HEK293 (cell line): Measurements from ENCODE around the gene LYZL6.

Source experiments
- CTCF ChIA-PET: fragments of 350-600 bp; formaldehyde crosslinking; extraction: SDS; loops from one replicate; lab custom pipeline; 2021; ENCODE audit warnings: antibody characterized with exemption; lab: Yijun Ruan, JAX
- POLR2A ChIA-PET: fragments of 300-600 bp; formaldehyde crosslinking; extraction: SDS; loops from one replicate; lab custom pipeline; 2020; ENCODE audit warnings: antibody characterized with exemption, inconsistent platforms; lab: Yijun Ruan, JAX
- H3K27ac ChIP-seq: fragments of 200-500 bp; sonication (Bioruptor generic); 2 replicates; pipeline ENCODE4 v1.5.1; 2014; ENCODE audit warnings: low read depth, low read length, control low read depth, inconsistent platforms; ENCODE audit errors: extremely low read depth
- H3K36me3 ChIP-seq, 2 experiments: fragments of 200-500 bp in 1 of 2; sonication (Bioruptor generic) in 1 of 2; 1 replicate in 1 of 2; 2 replicates in 1 of 2; pipeline ENCODE4 v1.5.1; 2014 to 2017; ENCODE audit warnings: inconsistent platforms in 2 of 2, low read length in 2 of 2; ENCODE audit not compliant: control insufficient read depth in 2 of 2, insufficient read depth in 1 of 2
- H3K4me1 ChIP-seq: fragments of 200-500 bp; sonication (Bioruptor generic); 2 replicates; pipeline ENCODE4 v1.5.1; 2014; ENCODE audit warnings: mild to moderate bottlenecking, low read length, inconsistent platforms; ENCODE audit not compliant: control insufficient read depth, insufficient read depth
- H3K4me3 ChIP-seq: 2 replicates; pipeline ENCODE4 v1.5.1; 2011; ENCODE audit warnings: low read depth, mild to moderate bottlenecking, control low read depth, low read length, moderate library complexity
- H3K9me3 ChIP-seq: fragments of 200-500 bp; sonication (Bioruptor generic); 2 replicates; pipeline ENCODE4 v1.5.1; 2014; ENCODE audit warnings: low read depth, low read length, inconsistent platforms; ENCODE audit not compliant: control insufficient read depth, insufficient read depth
- GLI4 ChIP-seq: fragments of 450-650 bp; formaldehyde crosslinking; IDR thresholded peaks from 2 replicates; pipeline ENCODE4 v1.5.1; 2016; ENCODE audit warnings: missing biosample characterization, missing genetic modification characterization
- ZBTB1 ChIP-seq: fragments of 450-650 bp; formaldehyde crosslinking; IDR thresholded peaks from 2 replicates; pipeline ENCODE4 v1.5.1; 2016; ENCODE audit warnings: missing biosample characterization, missing genetic modification characterization
- ZBTB17 ChIP-seq: fragments of 450-650 bp; formaldehyde crosslinking; IDR thresholded peaks from 2 replicates; pipeline ENCODE4 v1.5.1; 2016; ENCODE audit warnings: missing biosample characterization, missing genetic modification characterization
- ZNF10 ChIP-seq: fragments of 450-650 bp; formaldehyde crosslinking; IDR thresholded peaks from 2 replicates; pipeline ENCODE4 v1.5.1; 2017; ENCODE audit warnings: missing biosample characterization, missing genetic modification characterization
- ZNF132 ChIP-seq: fragments of 450-650 bp; formaldehyde crosslinking; IDR thresholded peaks from 2 replicates; pipeline ENCODE4 v1.5.1; 2017; ENCODE audit warnings: missing biosample characterization, missing genetic modification characterization, borderline replicate concordance
- ZNF214 ChIP-seq: fragments of 450-650 bp; formaldehyde crosslinking; IDR thresholded peaks from 2 replicates; pipeline ENCODE4 v1.5.1; 2017; ENCODE audit warnings: missing biosample characterization, mild to moderate bottlenecking, missing genetic modification characterization, borderline replicate concordance
- ZNF24 ChIP-seq: fragments of 450-650 bp; formaldehyde crosslinking; IDR thresholded peaks from 2 replicates; pipeline ENCODE4 v1.5.1; 2016; ENCODE audit warnings: missing biosample characterization, missing genetic modification characterization
- ZNF324 ChIP-seq: fragments of 450-650 bp; formaldehyde crosslinking; IDR thresholded peaks from 2 replicates; pipeline ENCODE4 v1.5.1; 2016; ENCODE audit warnings: missing biosample characterization, missing genetic modification characterization
- ZNF335 ChIP-seq: fragments of 450-650 bp; formaldehyde crosslinking; conservative IDR thresholded peaks from 2 replicates; pipeline ENCODE4 v1.5.1; 2016; ENCODE audit warnings: missing biosample characterization, missing genetic modification characterization
- ZNF341 ChIP-seq: fragments of 450-650 bp; formaldehyde crosslinking; IDR thresholded peaks from 2 replicates; pipeline ENCODE4; 2016; ENCODE audit warnings: low read depth, missing biosample characterization, missing genetic modification characterization
- ZNF423 ChIP-seq: fragments of 450-650 bp; formaldehyde crosslinking; IDR thresholded peaks from 2 replicates; pipeline ENCODE4 v1.5.1; 2016; ENCODE audit warnings: missing biosample characterization, missing genetic modification characterization
- ZNF514 ChIP-seq: fragments of 450-650 bp; formaldehyde crosslinking; IDR thresholded peaks from 2 replicates; pipeline ENCODE4 v1.5.1; 2016; ENCODE audit warnings: missing biosample characterization, missing genetic modification characterization
- ZNF521 ChIP-seq: fragments of 450-650 bp; formaldehyde crosslinking; IDR thresholded peaks from 2 replicates; pipeline ENCODE4 v1.5.1; 2017; ENCODE audit warnings: missing biosample characterization, mild to moderate bottlenecking, missing genetic modification characterization
- ZXDB ChIP-seq: fragments of 450-650 bp; formaldehyde crosslinking; IDR thresholded peaks from 2 replicates; pipeline ENCODE4 v1.5.1; 2016; ENCODE audit warnings: missing biosample characterization, missing genetic modification characterization
- TF ChIP-seq, protein P1 (sequence below): fragments of 450-650 bp; formaldehyde crosslinking; IDR thresholded peaks from 2 replicates; pipeline ENCODE4 v1.5.1; 2016; ENCODE audit warnings: missing biosample characterization, missing genetic modification characterization
- TF ChIP-seq, protein P2 (sequence below): IDR thresholded peaks from 2 replicates; pipeline ENCODE4 v1.6.1; 2011; ENCODE audit warnings: mild to moderate bottlenecking, low read depth, low read length, borderline replicate concordance

The LYZL6 gene

DNA sequence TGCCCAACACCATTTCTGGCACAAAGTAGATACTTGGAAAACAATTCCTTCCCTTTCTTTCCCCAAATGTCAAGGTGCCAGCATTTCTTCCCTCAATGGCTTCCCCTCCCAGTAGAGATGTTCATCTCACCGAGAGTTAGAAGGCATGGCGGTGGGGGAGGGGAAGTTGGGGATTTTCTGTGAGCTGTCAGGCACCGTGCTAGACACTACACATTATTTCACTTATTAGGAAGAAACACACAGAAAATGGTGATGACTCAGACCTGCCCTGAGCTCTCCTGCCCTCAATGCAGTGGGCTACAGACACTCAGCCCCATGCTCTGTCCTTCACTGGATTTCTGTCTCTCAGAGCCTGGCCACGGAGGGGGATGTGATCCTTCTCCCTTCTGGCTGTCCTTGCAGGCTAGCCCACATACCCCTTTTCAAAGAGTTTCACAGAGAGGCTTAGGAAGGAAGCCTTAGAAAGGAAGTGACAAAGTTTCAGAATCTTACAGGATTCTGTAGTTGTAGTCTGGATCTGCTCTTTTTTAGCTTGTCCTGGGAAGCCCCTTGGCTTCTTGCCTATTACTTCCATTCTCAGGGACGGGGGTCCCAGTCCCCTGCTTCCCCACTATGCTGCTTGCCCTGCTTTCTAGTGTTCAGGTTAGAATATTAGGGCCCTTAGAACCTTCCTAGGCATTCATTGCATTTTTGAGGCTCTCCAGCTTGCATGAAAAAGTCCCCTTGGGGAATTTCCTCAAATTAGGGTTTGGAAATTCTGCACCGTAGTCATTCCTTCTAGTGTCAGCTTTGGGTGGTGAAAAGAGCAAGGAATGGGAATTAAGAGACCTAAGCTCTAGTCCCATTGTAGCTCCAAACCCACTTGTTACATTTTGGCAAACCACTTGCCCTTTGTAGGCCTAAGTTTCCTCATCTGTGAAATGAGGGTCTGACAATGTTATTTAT is 51.1 kb downstream of the LYZL6 start:
- Histone ChIP-seq H3K36me3 (no peaks in the 10 kb centered on the region), H3K27ac (no peak overlapping the region), H3K4me3 (no peak overlapping the region), H3K9me3 (no peaks in the 10 kb centered on the region), H3K4me1 (peaks cover 13% of the 10 kb centered on the region)
- TF ChIP-seq GLI4 (tag by site-specific recombination) = no peak
- peak; percentile 63 for TF ChIP-seq ZNF335 (tag by site-specific recombination)
- CTCF ChIA-PET = interaction anchor here (0.5 to 1.2 kb wide), 5 partner anchors 29 to 279 kb away, joined by 3 to 5 read pairs (median 3); no protein-coding TSS in a partner anchor
- POLR2A ChIA-PET = interaction anchor here (0.6 kb wide), 1 partner anchor 10 kb away, joined by 3 read pairs; no protein-coding TSS in a partner anchor

DNA sequence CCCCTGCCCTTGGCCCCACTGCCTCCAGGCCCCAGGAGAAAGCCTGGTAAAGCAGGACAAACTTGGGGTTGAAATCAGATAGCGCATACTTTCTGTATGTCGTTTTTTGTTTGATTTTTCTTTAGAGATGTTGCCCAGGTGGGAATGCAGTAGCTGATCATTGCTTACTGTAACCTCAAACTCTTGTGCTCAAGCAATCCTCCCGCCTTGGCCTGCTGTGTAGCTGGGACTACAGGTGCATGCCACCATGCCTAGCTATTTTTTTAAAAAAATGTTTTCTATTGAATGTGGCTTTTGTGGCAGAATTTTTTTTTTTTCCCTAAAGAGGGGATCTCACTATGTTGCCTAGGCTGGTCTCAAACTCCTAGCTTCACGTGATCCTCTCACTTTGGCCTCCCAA is 52.2 kb downstream of the LYZL6 start:
- Histone ChIP-seq H3K27ac (no peak overlapping the region), H3K4me3 (no peak overlapping the region), H3K9me3 (no peaks in the 10 kb centered on the region), H3K36me3 (no peaks in the 10 kb centered on the region), H3K4me1 (peaks cover 13% of the 10 kb centered on the region)
- CTCF ChIA-PET = interaction anchor here (0.7 to 1.4 kb wide), 4 partner anchors 37 to 712 kb away, joined by 3 to 6 read pairs (median 4); no protein-coding TSS in a partner anchor
- TF ChIP-seq ZBTB1 (no peak), ZXDB (tag by site-specific recombination) (no peak), ZNF514 (no peak), ZNF132 (tag by site-specific recombination) (no peak)
- TF ChIP-seq, protein P1, sequence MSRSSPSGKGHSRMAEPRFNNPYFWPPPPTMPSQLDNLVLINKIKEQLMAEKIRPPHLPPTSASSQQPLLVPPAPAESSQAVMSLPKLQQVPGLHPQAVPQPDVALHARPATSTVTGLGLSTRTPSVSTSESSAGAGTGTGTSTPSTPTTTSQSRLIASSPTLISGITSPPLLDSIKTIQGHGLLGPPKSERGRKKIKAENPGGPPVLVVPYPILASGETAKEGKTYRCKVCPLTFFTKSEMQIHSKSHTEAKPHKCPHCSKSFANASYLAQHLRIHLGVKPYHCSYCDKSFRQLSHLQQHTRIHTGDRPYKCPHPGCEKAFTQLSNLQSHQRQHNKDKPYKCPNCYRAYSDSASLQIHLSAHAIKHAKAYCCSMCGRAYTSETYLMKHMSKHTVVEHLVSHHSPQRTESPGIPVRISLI (tag by site-specific recombination) = 0 out of 2 replicates have a peak, but pooled peaks have one; percentile 51
- POLR2A ChIA-PET = no interaction called here

DNA sequence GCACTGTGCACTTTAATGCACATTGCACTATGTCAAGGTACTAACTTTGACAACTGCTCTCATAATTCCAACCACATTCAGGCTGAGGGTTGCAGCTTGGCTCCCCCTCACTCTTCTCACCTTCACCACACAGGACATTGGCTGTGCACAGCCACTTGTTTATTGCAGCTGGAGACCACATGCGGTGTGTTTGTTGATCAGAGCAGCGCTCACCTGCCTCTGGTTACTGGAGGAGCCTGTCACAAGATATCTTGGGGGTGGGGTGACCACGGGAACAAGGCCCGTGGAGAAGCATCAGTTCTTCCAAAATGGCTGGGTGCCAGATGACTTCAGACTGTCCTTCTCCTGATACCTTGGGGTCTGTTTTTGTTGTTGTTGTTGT is 52.7 kb downstream of the LYZL6 start:
- Histone ChIP-seq H3K4me3 (no peak overlapping the region), H3K36me3 (no peaks in the 10 kb centered on the region), H3K9me3 (no peaks in the 10 kb centered on the region), H3K4me1 (peaks cover 13% of the 10 kb centered on the region), H3K27ac (no peak overlapping the region)
- ChIA-PET CTCF (interaction anchor here (0.7 to 1.4 kb wide), 2 partner anchors 41 to 713 kb away, joined by 4 read pairs; no protein-coding TSS in a partner anchor), POLR2A (no interaction called here)
- TF ChIP-seq ZNF24 (tag by site-specific recombination) (0 out of 2 replicates have a peak, but pooled peaks have one; percentile 37), ZNF214 (tag by site-specific recombination) (no peak), ZNF10 (tag by site-specific recombination) (peak; percentile 62)
- TF ChIP-seq, protein P2, sequence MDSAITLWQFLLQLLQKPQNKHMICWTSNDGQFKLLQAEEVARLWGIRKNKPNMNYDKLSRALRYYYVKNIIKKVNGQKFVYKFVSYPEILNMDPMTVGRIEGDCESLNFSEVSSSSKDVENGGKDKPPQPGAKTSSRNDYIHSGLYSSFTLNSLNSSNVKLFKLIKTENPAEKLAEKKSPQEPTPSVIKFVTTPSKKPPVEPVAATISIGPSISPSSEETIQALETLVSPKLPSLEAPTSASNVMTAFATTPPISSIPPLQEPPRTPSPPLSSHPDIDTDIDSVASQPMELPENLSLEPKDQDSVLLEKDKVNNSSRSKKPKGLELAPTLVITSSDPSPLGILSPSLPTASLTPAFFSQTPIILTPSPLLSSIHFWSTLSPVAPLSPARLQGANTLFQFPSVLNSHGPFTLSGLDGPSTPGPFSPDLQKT = no peak

DNA sequence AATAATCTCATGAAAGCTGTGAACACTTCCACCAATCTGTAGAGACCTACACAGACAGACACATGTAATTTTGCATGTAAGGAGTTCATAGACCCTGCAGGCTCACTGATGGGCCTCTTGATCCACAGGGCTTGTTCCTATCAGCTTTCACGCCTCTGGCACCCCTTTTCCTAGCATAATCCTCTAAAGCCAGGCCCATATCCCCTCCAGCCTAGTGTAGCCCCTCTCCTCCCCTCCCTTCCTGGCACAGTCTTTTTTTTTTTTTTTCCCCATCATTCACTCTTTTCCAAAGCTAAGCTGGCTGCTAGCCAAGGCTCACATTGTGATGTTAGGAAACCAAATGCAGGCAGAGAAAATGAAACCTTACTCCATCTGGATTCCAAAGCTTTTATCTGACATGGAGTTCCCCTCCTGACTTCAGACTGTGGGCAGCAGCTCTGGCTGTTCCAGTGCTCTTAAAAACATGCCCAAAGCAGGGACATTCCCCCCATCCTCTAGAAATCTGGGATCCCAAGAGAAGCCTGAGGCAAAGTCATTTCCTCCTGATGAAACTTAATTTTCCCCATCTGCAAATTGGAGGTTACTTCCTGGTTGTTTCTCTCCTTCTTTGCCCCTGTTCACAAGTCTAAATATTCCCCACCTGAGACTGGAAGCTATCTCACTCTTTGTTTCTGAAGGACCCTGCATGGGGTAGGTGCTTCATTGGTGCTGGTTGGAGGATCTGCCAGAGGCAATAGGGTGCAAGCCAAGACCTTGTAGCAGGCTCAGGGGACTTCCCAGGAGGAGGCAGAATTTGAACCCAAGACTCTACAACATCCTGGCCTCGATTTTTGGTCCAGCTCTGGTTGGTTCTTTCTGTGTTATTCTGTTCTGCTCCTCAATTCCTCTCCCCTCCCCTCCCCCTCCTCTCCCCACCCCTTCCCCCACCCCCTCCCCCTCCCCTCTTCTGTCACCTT is 53.4 kb downstream of the LYZL6 start:
- H3K4me1 ChIP-seq = peaks cover 13% of the 10 kb centered on the region
- TF ChIP-seq ZNF324 (no peak), ZNF335 (tag by site-specific recombination) (peak; percentile 44; the same call in 1 of the 2 replicates), ZBTB17 (tag by site-specific recombination) (peak; percentile 56; the same call in 1 of the 2 replicates), ZNF521 (no peak), ZNF341 (tag by site-specific recombination) (peak; percentile 68), ZNF423 (tag by site-specific recombination) (no peak)
- TF ChIP-seq, all 188 proteins: peak for 3
- H3K36me3 ChIP-seq = no peaks in the 10 kb centered on the region
- POLR2A ChIA-PET = interaction anchor here (1.1 kb wide), 1 partner anchor 81 kb away, joined by 3 read pairs; the partner anchor contains the start of gene TAF15
- CTCF ChIA-PET = interaction anchor here (0.9 to 1.4 kb wide), 4 partner anchors 14 to 260 kb away, joined by 3 to 4 read pairs (median 3); no protein-coding TSS in a partner anchor
- no peak overlapping the region for H3K4me3 ChIP-seq
- H3K27ac ChIP-seq = peak overlapping the region; percentile 46; the same call in 1 of the 2 replicates
- H3K9me3 ChIP-seq = no peaks in the 10 kb centered on the region
